ENCODE results near the gene PDZK1. TPM values are rescaled to one million over a fixed set of nuclear protein-coding genes. Genes with fewer than 3 reads are reported as not detected.

The PDZK1 gene
- total and polyA plus RNA-seq, 2 of the 8 experiments (the other 6 are each of a cell fraction or from before 2014, with no cell fraction given) = 0.17 TPM; not detected in 1

DNA sequence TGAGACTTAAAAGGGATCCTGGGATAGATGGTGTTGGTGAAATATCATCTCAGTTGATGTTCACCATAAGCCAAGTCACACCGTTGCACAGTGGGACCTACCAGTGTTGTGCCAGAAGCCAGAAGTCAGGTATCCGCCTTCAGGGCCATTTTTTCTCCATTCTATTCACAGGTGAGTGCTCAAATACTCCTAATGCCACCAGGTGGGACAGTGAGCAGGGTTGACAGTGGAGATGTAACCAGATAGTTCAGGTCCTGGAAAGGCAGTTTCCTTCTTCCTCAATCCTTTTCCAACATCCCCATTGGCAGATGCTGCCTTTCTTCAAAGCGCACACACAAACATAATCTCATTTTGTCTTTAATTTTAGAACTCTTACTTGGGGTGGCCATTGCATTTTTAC is 23.7 kb upstream of the PDZK1 start:
- Histone ChIP-seq H3K27me3 (replicated peaks in 1 of 4; ENCODE audit: control insufficient read depth in 3 of 4, extremely low read depth in 1 of 4, insufficient read depth in 3 of 4, low read length in 3 of 4) (no peaks in the 10 kb centered on the region), H2BK15ac (ENCODE audit: low read length) (no peak overlapping the region), H3K27ac (ENCODE audit: low read depth, low read length) (no peak overlapping the region), H3K9me3 (ENCODE audit: insufficient read depth in 2 of 2, low read depth in 1 of 2, low read length in 1 of 2) (no peaks in the 10 kb centered on the region), H2BK12ac (ENCODE audit: low read depth, low read length) (no peak overlapping the region), H3K9ac (replicated peaks in 1 of 4; ENCODE audit: extremely low read depth in 1 of 4, low read depth in 3 of 4, low read length in 3 of 4) (no peak overlapping the region), H3K14ac (ENCODE audit: insufficient read length) (no peak overlapping the region), H2AFZ (ENCODE audit: low read length) (no peak overlapping the region), H2BK5ac (ENCODE audit: low read depth, low read length) (no peak overlapping the region), H3K23me2 (ENCODE audit: low read depth, low read length) (no peaks in the 10 kb centered on the region), H3K4me3 (ENCODE audit: extremely low read depth in 1 of 4, insufficient read depth in 2 of 4, low read depth in 3 of 4, low read length in 4 of 4) (no peak overlapping the region), H3K23ac (ENCODE audit: insufficient read length) (no peak overlapping the region), H4K91ac (replicated peaks; ENCODE audit: insufficient read length, low read length) (no peak overlapping the region), H3K4me1 (replicated peaks in 1 of 4; ENCODE audit: control insufficient read depth in 3 of 4, insufficient read depth in 4 of 4, low read length in 3 of 4) (peaks cover 0 to 6% (median 0%) of the 10 kb centered on the region in 4 experiments; a peak in 3 of 7 replicates), H2BK20ac (ENCODE audit: low read length) (no peak overlapping the region), H4K8ac (ENCODE audit: extremely low read depth, insufficient read depth, low read length) (no peak overlapping the region), H3K36me3 (ENCODE audit: control insufficient read depth in 2 of 4, insufficient read depth in 4 of 4, low read length in 3 of 4) (no peaks in the 10 kb centered on the region), H4K5ac (ENCODE audit: insufficient read length, low read depth, low read length) (no peak overlapping the region), H3K56ac (replicated peaks; ENCODE audit: insufficient read length, low read depth, low read length) (no peak overlapping the region), H3K79me1 (ENCODE audit: low read depth, low read length) (no peaks in the 10 kb centered on the region), H3K79me2 (ENCODE audit: control insufficient read depth in 1 of 2, insufficient read depth in 2 of 2, low read length in 2 of 2) (no peaks in the 10 kb centered on the region), H3K4me2 (ENCODE audit: insufficient read depth in 1 of 2, low read depth in 2 of 2, low read length in 2 of 2) (no peak overlapping the region), H4K20me1 (replicated peaks in 1 of 2; ENCODE audit: control insufficient read depth in 1 of 2, insufficient read depth in 2 of 2, low read length in 2 of 2) (no peaks in the 10 kb centered on the region), H2BK120ac (replicated peaks; ENCODE audit: low read depth, low read length) (no peak overlapping the region), H3K18ac (ENCODE audit: extremely low read depth, low read length) (no peak overlapping the region), H2AK5ac (ENCODE audit: low read depth, low read length) (no peak overlapping the region), H3K4ac (replicated peaks; ENCODE audit: insufficient read length, low read depth, low read length) (no peak overlapping the region)
- no peak for DNase-seq (ENCODE audit: low read depth in 1 of 2, low spot score in 2 of 2)
- no peak for FAIRE-seq
- CTCF ChIA-PET (ENCODE audit: partially characterized antibody) = interaction anchor here (0.8 to 1.5 kb wide), 2 partner anchors 9 to 10 kb away, joined by 3 read pairs; no protein-coding TSS in a partner anchor
- TF ChIP-seq POU5F1 (IDR thresholded peaks at IDR 0.05; ENCODE audit: low read depth, low read length) (no peak), RAD21 (IDR thresholded peaks at IDR 0.05 in 1 of 2, conservative IDR thresholded peaks at IDR 0.05 in 1 of 2; ENCODE audit: low read depth in 2 of 2, low read length in 2 of 2) (peak; percentile 20 to 41; a peak in 2 of 4 replicates), FOSL1 (IDR thresholded peaks at IDR 0.05; ENCODE audit: insufficient read depth, low read depth, low read length) (no peak), CTCF (IDR thresholded peaks at IDR 0.05; ENCODE audit: control extremely low read depth in 1 of 3, insufficient read depth in 1 of 3, low read depth in 1 of 3, low read length in 3 of 3) (peak in 2 of 3 experiments; percentile 15 to 34; a peak in 2 of 4 replicates), KDM4A (IDR thresholded peaks at IDR 0.05; ENCODE audit: low read depth, low read length, severe bottlenecking) (no peak)
- 92% methylated on average over 3 of the region's 3 CpGs; no CpG with 5 or more reads in 1 of the 2 experiments for WGBS, 2 experiments (ENCODE audit: extremely low coverage in 1 of 2, insufficient coverage in 1 of 2, insufficient read length in 1 of 2, insufficient replicate concordance in 2 of 2, low coverage in 1 of 2, low lambda C conversion rate in 2 of 2, missing lambda C conversion rate in 1 of 2)
- POLR2A ChIA-PET (ENCODE audit: partially characterized antibody) = interaction anchor here (1.7 kb wide), 1 partner anchor 322 kb away, joined by 3 read pairs; no protein-coding TSS in a partner anchor
